ENCODE results near the gene SAA2.
"Not testable (repeated sequence)": the region's sequence is repeated elsewhere in the genome, so short reads cannot be mapped to it uniquely, and the experiment has no call there.

SAA2 gene

DNA sequence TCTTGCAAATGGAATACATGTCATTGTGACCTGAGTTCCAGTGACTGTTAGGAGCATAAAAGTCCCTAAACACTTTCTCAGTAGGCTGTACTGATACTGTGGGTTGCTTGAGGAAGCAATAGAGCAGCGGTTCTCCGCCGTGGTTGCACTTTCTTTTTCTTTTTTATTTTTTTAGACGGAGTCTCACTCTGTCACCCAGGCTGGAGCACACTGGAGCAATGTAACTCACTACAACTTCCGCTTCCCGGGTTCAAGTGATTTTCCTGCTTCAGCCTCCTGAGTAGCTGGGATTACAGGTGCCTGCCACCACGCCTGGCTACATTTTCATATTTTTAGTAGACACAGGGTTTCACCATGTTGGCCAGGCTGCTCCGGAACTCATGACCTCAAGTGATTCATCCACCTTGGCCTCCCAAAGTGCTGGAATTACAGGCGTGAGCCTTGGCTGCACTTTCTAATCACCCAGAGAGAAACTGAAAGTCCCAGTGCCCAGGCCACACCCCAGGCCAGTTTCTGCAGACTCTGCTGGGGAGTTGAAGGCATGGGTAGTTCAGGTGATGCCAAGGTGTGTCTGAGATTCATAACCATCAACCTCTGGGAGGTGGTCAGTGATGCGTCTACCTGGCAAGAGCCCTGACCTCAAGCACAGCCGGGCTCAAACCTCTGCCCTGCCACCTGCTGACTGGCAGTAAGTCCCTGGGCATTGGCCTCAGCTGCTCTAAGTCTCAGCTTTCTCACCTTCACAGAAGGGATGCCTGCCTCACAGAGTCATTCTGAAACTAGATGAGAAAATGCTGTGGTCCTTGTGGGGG, 1.9 kb downstream of the SAA2 start:
- not testable (repeated sequence) for DNase-seq

DNA sequence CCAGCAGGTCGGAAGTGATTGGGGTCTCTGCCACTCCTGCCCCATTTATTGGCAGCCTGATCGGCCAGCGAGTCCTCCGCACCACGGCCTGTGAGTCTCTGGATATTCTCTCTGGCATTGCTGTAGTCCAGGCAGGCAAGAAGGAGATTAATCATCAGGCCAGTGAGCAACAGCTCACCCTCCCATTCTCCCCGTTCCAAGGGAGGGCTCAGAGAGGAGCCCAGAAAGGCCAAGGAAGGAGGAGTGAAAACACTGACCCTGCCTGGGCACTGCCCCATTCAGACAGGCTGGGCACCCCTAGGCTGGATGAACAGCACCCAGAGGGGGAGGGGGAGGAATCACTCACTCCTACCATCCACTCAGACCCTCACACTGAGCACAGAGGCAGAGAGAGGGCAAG, 3.1 kb downstream of the SAA2 start:
- DNase-seq = no peak

DNA sequence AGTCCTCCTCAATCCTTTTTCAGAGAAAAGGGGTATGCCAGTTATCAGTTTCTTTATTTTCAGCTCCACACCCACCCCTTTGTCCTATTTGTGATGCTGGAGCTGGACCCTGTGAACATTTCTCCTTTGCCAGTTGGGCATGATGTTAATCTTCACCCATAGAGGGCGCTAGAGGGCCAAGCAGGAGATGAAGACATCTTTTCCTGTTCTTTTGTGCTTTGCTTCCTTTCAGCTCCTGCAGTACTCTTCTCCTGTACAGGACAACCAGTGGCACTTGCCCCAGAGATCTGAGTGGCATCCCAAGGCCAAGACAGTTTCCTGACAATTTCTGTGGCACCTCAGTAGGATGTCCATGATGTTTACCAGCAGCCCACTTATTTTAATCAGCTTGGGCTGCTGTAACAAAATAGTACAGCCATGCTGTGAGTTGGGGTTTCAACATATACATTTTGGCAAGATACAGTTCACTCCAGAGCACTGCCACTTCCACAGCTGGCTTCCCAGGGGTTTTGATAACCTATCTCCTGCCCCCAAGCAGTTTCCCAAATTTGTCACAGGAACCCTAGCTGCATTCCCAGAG, 4.6 kb downstream of the SAA2 start:
- peak; percentile 82 for DNase-seq

DNA sequence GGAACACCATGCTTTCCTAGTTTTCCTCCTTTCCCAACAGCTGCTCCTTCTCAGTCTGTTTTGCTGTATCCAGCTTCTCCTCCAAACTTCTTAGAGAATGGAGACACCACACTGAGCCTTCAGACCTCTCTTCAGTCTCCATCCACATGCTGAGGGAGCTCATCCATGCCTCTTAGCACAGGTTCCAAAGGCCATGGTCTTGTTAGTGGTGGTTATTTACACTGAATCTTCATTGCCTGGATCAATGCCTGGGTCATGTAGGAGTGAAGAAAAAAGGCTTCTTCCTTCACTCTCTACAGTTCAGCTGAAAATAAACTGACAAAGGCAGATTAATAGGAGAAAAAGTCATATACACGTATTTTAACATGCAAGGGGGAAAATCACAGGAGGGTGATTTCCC, 8.8 kb downstream of the SAA2 start:
- DNase-seq = no peak

DNA sequence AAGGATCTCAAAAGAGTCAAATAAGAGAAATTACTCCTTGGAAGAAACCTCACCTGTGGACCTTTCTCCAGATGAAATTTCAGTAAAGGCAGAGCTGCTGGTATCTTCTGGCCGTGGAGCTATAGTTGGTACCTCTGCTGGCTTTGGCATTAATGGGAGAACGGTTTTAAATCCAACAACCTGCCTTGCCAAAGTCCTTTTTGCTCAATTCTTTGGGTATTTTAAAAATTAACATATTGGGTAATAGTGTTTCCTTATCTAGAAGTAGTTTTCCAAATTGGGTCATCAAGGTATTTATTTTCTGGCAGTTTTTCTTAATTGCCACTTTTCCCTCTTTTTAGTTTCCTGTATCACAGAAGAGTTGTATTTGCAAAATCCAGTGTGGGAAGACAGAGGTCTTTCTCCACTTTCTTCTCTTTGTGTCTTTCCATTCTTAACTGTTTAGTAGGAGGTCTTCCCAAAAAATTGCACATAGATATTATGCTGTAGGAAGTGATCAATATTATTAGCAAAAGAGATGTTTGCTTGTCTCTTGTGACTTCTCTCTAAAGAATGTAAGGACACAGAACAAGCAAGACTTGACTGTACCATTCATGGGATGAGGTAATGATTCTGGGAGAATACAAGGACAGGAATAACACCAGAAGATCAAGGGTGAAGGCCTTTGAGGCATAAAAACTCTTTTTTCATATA, 11.7 kb downstream of the SAA2 start, which contains the start of gene SAA4:
Gene SAA4, minus strand, starts transcription at position 139 of the 693 bp plus-strand sequence. CDS start 876 bp downstream, outside the sequence.
- no peak for DNase-seq

DNA sequence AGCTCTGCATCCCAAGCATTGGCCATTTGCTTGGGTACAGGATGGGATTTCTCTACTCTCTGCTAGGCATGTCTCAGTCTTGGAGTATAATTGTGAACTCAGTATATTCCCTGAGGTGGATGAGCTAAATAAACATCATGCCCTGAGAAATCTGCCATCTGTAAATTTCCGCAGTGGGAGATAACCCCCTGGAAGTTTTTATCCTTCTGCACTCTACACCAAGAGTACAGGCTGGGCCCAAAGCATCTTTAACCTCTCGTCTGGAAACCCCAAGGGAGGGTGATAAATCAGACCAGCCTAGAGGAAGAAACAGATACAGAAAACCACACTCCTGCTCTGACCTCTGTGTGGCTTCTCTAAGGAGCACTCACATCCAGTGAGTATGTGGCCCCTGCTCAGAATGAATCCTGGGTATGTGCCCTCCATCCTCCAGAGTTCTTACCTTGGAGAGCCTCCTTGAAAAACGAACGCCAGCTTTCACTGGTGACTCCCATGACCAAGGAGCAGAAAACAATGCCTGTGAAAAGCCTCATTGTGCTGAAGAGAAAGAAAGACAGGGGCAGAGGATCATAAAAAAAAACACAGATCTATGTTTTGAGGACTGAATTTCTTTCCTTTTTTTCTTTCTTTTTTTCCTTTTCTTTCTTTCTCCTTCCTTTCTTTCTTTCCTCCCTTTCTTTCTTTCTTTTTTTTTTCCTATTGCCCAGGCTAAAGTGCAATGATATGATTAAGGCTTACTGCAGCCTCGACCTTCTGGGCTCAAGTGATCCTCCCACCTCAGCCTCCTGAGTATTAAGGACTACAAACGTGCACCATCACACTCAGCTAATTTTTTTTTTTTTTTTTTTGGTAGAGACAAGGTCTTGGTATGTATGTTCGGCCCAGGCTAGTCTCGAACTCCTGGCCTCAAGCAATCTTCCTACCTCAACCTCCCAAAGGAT, 12.8 kb downstream of the SAA2 start:
- DNase-seq = peak; percentile 16

DNA sequence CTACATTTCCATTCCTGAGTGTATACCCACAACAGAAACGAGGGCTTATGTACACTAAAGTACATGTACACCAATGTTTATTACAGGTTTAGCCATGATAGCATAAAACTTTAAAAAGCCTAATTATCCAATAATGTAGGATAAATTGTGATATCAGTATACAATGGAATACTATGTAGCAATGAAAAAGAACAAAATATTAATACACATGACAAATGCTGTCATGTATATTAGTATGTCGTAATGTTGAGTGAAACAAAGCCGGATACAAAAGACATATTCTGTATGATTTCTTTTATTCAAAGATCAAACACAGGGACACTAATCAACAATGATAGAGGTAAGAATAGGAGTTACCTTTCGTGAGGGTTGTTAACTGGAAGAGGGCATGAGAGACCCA, 14.6 kb downstream of the SAA2 start:
- DNase-seq = no peak

DNA sequence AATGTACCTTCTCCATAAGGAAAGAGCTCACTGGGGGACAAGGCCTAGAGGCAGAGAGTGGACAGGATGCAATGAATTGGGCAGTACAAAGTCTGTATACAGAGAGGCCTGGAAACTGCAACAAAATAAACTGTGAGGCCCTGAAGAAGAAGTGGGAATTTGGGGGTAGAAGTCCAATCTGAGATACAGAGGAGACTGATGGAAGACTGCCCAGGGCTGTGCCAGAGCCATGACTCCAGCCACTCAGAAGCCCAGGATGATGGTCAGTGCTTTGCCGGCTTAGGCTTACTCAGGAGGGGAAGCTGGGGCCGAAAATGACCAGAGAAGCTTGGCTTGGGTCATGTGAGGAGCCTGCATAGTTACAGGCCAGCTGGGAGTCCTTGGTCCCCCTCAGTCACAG, 17.6 kb downstream of the SAA2 start:
- no peak for DNase-seq

DNA sequence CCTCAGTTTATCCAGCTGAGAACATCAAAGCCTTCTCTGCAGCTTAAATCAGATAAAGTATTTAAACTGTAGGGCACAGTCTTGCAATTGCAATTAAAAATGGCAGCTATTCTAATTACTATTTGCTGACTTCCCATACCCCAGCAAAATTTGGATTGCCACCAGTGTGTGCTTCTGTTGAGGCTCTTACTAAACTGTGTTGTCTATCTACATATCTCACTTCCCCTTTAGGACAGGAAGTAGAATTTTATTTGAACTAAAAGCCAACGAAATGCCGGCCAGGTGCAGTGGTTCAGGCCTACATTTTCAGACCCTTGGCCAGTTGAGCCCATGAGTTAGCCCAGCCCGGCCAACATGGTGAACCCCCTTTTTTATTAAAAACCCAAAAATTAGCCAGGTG, 19.0 kb downstream of the SAA2 start:
- DNase-seq = no peak

DNA sequence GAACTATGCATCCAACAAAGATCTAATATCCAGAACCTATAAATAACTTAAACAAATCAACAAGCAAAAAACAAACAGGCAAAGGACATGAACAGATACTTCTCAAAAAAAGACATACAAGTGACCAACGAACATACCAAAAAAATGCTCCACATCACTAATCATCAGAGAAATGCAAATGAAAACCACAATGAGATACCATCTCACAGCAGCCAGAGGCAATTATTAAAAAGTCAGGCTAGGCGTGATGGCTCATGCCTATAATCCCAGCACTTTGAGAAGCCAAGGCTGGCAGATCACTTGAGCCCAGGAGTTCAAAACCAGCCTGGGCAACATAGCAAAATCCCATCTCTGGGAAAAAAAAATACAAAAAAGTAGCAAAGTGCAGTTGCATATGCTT, 22.6 kb downstream of the SAA2 start:
- DNase-seq = no peak

DNA sequence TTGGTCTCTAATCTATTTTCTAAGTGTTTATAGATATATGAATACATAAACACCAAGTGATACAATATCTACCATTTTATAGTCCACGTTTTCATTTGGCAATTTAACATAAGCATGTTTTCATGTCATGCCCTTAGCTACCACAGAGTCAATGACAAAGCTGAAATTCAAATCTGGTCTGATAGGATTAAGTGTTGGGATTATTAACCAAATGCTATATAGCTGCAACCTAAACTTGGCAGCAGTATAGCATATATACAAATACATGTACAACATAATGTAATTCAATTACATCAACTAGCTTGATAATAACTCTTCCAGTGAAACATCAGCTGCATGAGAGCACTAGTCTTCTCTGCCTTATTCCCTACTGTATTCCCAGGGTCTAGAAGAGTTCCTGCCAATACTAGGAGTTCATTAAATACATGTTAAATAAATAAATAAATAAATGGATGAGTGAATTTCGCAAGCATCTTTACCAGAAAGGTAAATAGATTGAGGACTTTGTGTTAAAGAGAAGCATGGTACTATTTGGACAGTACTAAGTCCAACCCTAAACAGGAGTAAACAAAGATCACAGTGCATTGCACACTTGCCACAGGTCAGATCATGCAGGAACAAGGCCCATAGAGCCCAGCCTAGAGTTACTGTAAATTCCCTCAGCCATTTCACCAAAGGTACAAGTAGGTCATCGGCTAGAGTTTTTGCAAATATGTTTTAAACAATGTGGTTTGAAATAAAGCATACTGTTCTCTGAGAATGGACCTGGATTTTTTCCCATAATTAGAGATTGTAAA, 24.7 kb downstream of the SAA2 start:
- DNase-seq = no peak

DNA sequence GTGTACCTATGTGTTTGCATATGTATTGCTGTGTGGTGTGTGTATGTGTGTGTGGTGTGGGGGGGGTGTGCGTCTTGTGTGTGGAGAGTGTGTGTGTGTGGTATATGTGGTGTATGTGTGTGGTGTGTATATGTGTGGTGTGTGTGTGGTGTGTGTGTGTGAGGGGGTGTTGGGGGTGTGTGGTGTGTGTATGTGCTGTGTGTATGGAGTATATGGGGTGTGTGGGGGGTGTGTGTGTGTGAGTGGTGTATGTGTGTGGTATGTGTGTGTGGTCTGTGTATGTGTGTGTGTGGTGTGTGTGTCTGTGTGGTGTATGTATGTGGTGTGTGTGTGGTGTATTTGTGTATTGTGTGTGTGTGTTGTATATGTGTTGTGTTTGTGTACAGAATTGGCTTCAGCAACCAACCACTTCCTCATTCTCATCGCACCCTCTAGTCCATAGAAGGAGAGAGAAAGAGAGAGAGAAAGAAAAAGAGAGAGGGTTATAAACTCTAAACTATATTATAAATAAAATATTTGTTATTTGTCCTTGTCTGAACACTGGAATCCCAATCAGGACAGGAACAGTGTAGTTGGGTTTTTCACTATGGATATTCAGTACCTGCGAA, 25.6 kb downstream of the SAA2 start:
- no peak for DNase-seq

DNA sequence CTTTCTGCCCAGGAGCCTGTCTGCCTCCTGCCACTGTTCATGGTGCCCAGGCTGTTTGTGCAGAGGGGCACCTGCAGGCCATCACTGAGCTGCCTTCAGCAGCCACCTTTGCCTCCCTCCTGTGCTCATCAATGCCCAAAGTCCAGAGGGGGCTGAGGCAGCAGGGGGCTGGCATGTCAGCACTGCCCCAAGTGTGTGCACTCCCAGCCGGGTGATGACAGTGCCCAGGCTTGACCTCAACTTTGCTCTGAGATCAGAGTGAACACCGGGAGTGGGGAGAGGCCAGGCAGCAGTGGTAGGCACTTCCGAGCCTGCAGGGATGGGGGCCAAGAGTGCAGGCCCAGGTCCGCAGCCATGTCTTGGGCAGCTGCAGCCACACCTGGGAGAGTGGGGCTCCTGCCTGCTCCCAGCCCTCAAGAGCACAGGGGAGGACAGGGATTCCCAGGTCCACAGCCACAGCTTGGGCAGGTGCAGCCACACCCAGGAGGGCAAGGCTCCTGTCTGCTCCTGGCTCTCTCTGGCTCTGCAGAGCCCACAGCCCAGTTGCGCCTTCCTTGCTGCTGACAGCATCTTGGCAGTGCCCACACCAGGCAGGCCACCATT, 27.1 kb downstream of the SAA2 start:
- DNase-seq = no peak

DNA sequence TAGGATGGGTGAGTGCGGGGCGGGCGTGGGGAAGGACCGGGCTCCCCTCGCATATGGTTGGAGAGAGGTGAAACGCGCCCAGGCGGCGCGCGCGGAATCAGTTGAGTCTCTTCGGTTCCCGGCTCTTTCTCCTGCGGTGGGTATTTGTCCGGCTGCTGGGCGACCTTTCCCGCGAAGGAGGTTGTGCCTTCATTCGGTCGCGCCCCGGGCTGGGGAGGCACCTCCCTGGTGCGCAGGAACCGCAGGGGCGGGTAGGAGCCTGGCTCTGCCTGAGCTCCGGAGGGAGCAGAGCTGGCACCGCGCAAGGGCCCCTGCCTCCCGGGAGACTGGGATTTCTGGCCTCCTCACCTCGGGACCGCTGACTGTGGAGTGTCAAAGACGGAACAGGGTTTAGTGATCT, 39.4 kb downstream of the SAA2 start:
- DNase-seq = no peak

DNA sequence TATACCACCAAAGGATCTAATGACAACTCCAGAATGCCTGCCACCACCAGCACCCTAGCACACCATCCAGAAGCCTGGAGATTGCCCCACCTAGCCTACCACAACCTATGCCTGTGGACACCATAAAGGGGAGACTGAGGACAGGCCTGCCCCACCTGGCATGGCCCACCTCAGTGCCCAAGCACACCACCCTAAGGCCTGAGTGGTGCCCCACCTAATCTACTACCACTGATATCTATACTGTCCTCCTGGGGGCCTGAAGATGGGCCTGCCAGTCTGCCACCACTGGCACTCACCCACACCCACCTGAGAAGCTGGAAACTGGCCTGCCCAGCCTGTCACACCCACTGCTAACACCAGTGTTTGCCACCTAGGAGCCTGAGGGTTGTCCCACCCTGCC, 43.7 kb downstream of the SAA2 start:
- no peak for DNase-seq

DNA sequence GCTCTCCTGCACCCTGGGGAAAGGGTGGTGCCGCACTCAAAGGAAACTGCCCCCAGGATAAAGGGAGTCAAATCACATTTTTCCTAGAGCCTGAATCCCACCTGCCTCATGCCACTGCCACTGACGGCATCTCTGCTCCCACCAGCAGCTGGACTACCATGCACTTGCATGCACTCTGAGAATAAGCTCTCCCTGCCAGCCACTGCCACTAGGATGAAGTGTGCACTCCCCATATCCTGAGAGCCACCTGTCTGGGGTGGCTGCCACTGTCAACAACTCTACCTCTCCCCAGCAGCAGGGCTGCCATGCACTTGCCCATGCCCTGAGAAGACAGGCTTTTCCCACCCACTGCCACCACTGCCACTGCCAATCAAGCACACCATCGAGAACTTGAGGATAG, 44.2 kb downstream of the SAA2 start:
- no peak for DNase-seq

DNA sequence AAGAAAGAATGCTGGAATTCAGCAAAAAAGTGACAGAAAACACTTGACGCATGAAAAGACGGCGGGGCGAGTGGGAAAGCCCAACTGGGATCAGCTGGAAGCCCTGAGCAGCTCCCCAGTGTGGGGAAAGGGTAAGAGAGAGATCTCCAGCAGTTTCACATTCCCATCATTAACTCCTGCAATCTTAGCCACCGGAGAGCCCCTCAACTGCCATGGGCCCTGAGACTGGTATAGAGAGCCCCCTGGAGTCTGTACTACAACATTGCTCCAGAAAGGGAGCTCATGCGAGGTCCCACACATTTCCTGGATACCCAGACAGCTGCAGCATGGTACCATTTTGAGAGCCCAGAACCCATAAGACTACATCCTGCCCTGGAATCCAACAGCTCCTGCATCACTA, 44.7 kb downstream of the SAA2 start:
- peak; percentile 59 for DNase-seq

DNA sequence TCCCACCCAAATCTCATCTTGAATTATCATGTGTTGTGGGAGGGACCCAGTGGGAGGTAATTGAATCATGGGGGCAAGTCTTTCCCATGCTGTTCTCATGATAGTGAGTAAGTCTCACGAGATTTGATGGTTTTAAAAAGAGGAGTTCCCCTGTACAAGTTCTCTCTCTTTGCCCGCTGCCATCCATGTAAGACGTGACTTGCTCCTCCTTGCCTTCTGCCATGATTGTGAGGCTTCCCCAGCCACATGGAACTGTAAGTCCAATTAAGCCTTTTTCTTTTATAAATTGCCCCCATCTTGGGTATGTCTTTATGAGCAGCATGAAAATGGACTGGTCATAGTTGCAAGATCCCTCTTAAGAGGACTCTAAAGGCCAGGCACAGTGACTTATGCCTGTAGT, 50.7 kb downstream of the SAA2 start:
- DNase-seq = not testable (repeated sequence)

DNA sequence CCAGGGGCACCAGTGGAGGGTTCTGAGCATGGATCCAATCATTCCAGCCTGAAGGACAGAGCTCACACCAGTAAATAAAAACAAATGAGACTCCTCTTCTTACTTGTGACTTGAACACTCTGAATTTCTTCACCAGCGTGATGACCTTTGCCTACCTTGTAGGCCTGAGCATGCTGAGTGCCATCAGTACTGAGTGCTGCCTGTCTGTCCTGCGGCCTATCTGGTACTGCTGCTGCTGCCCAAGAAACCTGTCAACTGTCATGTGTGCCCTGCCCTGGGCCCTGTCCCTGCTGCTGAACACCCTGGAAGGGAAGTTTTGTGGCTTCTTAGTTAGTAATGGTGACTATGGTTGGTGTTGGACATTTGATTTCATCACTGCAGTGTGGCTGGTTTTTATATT, 51.9 kb downstream of the SAA2 start:
- no peak for DNase-seq
